B cell (primary cell): ENCODE data around the gene MYO5C. TPM values are rescaled to one million over a fixed set of nuclear protein-coding genes. Genes with fewer than 3 reads are reported as not detected.
"Not testable (repeated sequence)": the region's sequence is repeated elsewhere in the genome, so short reads cannot be mapped to it uniquely, and the experiment has no call there.

Experiments
- ATAC-seq: fragments of 200-7000 bp; cut with Tn5 transposase; one replicate; pipeline ENCODE4 v1.10.0; 2021; ENCODE audit warnings: low read depth, mild to moderate bottlenecking, moderate number of reproducible peaks, moderate library complexity
- CTCF ChIA-PET: fragments of 350-600 bp; sonication (Branson Sonifier 250); formaldehyde crosslinking; loops from one replicate; lab custom pipeline; 2021; ENCODE audit warnings: antibody characterized with exemption, inconsistent platforms; lab: Charles Lee
- POLR2A ChIA-PET: fragments of 350-600 bp; sonication (Branson Sonifier 250); formaldehyde crosslinking; loops from one replicate; lab custom pipeline; 2021; ENCODE audit warnings: antibody characterized with exemption; lab: Charles Lee
- DNase-seq: peaks from one replicate; pipeline ENCODE4 v3.0.0; 2013
- H2AFZ ChIP-seq: 2 replicates; pipeline ENCODE4 v1.6.1; 2012; ENCODE audit warnings: mild to moderate bottlenecking, low read depth, low read length; ENCODE audit not compliant: insufficient read depth, poor library complexity, severe bottlenecking
- H3K27ac ChIP-seq, 2 donors: 1 replicate in 1 of 2; 2 replicates in 1 of 2; pipeline ENCODE4 v1.5.1; 2012 to 2013; ENCODE audit warnings: low read length in 2 of 2, mild to moderate bottlenecking in 2 of 2, moderate library complexity in 1 of 2
- H3K27me3 ChIP-seq, 4 experiments: fragments of 200-600 bp in 1 of 4; sonication (generic) in 1 of 4; replicated peaks in 1 of 4; 1 replicate in 2 of 4; 2 replicates in 2 of 4; pipeline versions ENCODE4 v1.6.1 to v1.7.0; 2013 to 2016; ENCODE audit warnings: low read length in 3 of 4, mild to moderate bottlenecking in 2 of 4, mixed read lengths in 1 of 4, moderate library complexity in 1 of 4; ENCODE audit not compliant: insufficient read depth in 4 of 4, control insufficient read depth in 3 of 4; ENCODE audit errors: control extremely low read depth in 1 of 4
- H3K36me3 ChIP-seq, 2 experiments: replicated peaks in 1 of 2; 1 replicate in 1 of 2; 2 replicates in 1 of 2; pipeline versions ENCODE4 v1.6.1 to v1.7.1; 2013; ENCODE audit warnings: low read length in 1 of 2; ENCODE audit not compliant: insufficient read depth in 2 of 2, control insufficient read depth in 1 of 2; ENCODE audit errors: control extremely low read depth in 1 of 2, extremely low read depth in 1 of 2
- H3K4me1 ChIP-seq, 2 donors: fragments of 200-600 bp in 1 of 2; sonication (generic) in 1 of 2; 1 replicate in 1 of 2; 2 replicates in 1 of 2; pipeline versions ENCODE4 v1.5.1 to v1.6.1; 2013 to 2017; ENCODE audit warnings: low read length in 2 of 2; ENCODE audit not compliant: control insufficient read depth in 2 of 2, insufficient read depth in 2 of 2
- H3K4me2 ChIP-seq: replicated peaks from 2 replicates; pipeline ENCODE3; 2012; ENCODE audit warnings: mild to moderate bottlenecking, low read depth, low read length; ENCODE audit not compliant: poor library complexity, severe bottlenecking
- H3K4me3 ChIP-seq, 5 experiments: fragments of 200-600 bp in 1 of 5; sonication (generic) in 1 of 5; 1 replicate in 3 of 5; 2 replicates in 2 of 5; pipeline versions ENCODE4 v1.5.1 to v1.7.0; 2011 to 2016; ENCODE audit warnings: low read length in 4 of 5, mild to moderate bottlenecking in 4 of 5, low read depth in 2 of 5, control low read depth in 1 of 5, moderate library complexity in 1 of 5; ENCODE audit not compliant: insufficient read depth in 1 of 5; ENCODE audit errors: control extremely low read depth in 1 of 5, extremely low read depth in 1 of 5
- H3K79me2 ChIP-seq: fragments of 200-600 bp; sonication (generic); one replicate; pipeline ENCODE4 v1.6.0; 2016; ENCODE audit warnings: low read length; ENCODE audit not compliant: control insufficient read depth, insufficient read depth
- H3K9ac ChIP-seq: fragments of 200-600 bp; sonication (generic); 2 replicates; pipeline ENCODE4 v1.6.1; 2017; ENCODE audit warnings: mild to moderate bottlenecking, low read length, moderate library complexity
- H3K9me3 ChIP-seq, 3 donors: one replicate each; pipeline versions ENCODE4 v1.6.1 to v1.7.1; 2013; ENCODE audit warnings: low read length in 2 of 3; ENCODE audit not compliant: control insufficient read depth in 2 of 3, insufficient read depth in 1 of 3; ENCODE audit errors: control extremely low read depth in 1 of 3
- H4K20me1 ChIP-seq: 2 replicates; pipeline ENCODE4 v1.6.0; 2012; ENCODE audit warnings: mild to moderate bottlenecking, low read length; ENCODE audit not compliant: insufficient read depth, control insufficient read depth, poor library complexity, severe bottlenecking
- H3K27ac Mint-ChIP-seq: one replicate; pipeline ENCODE4 v1.8.0; 2021; ENCODE audit warnings: mixed read lengths
- H3K27me3 Mint-ChIP-seq: one replicate; pipeline ENCODE4 v1.8.0; 2021; ENCODE audit warnings: mixed read lengths
- H3K4me1 Mint-ChIP-seq: one replicate; pipeline ENCODE4 v1.8.0; 2021; ENCODE audit warnings: mixed read lengths
- H3K4me3 Mint-ChIP-seq: one replicate; pipeline ENCODE4 v1.8.0; 2021; ENCODE audit warnings: mixed read lengths
- H3K9me3 Mint-ChIP-seq: one replicate; pipeline ENCODE4 v1.8.0; 2022; ENCODE audit warnings: mixed read lengths; ENCODE audit not compliant: insufficient read depth
- WGBS: methylation state at CpG from one replicate; pipeline ENCODE4 v1.1.5; 2013; ENCODE audit warnings: missing lambda C conversion rate; ENCODE audit not compliant: insufficient coverage; 5-methylcytosine and 5-hydroxymethylcytosine counted together
- intact Hi-C: fragments of 100-400 bp; cut with micrococcal nuclease; formaldehyde crosslinking; loops from one replicate; pipeline ENCODE4 v1.10.0; 2022
- polyA plus RNA-seq: library from polyadenylated mRNA; depleted of rRNA; stranded (reverse); fragments of >200 nt; gene quantifications from 2 replicates; pipeline ENCODE4 v1.2.3, GENCODE V29; 2012
- total RNA-seq, 2 donors: library from RNA; stranded (reverse); fragments of 120-200 nt in 1 of 2; gene quantifications; 1 replicate in 1 of 2; 2 replicates in 1 of 2; pipeline versions ENCODE4 v1.2.3 to v1.2.4, GENCODE V29; 2013 to 2022

MYO5C gene
- total and polyA plus RNA-seq, 2 donors (not counting 1 experiment from before 2014, with no cell fraction given): 0.54 to 4.5 TPM

GRCh38 chr15:52170199-52170598, 125.4 kb downstream of the MYO5C start:
- no CpG with 5 or more reads among the region's 3 CpGs for WGBS
- Histone ChIP-seq H3K4me1 (peaks cover 7 to 14% of the 10 kb centered on the region in 2 donors), H3K79me2 (peaks cover 98% of the 10 kb centered on the region), H4K20me1 (peaks cover 82% of the 10 kb centered on the region)
- H3K4me3 ChIP-seq, H2AFZ ChIP-seq, H3K36me3 ChIP-seq, H3K27me3 Mint-ChIP-seq, H3K27ac ChIP-seq, intact Hi-C loops, H3K9ac ChIP-seq, ATAC-seq, H3K4me2 ChIP-seq, H3K4me3 Mint-ChIP-seq, H3K9me3 Mint-ChIP-seq, H3K27ac Mint-ChIP-seq, H3K9me3 ChIP-seq, H3K27me3 ChIP-seq, DNase-seq: not testable (repeated sequence)
- ChIA-PET POLR2A (interaction anchor here (0.6 kb wide), 1 partner anchor 11 kb away, joined by 3 read pairs; no protein-coding TSS in a partner anchor), CTCF (interaction anchor here (0.6 to 2.2 kb wide), 4 partner anchors 29 to 287 kb away, joined by 3 to 6 read pairs (median 4); no protein-coding TSS in a partner anchor)
- peaks cover 71% of the 10 kb centered on the region for H3K4me1 Mint-ChIP-seq

GRCh38 chr15:52165494-52166131, 130.0 kb downstream of the MYO5C start:
- H3K4me3 ChIP-seq, H3K4me2 ChIP-seq, H3K27me3 Mint-ChIP-seq, H3K9me3 ChIP-seq, ATAC-seq, H3K9me3 Mint-ChIP-seq, DNase-seq, H3K27me3 ChIP-seq, H2AFZ ChIP-seq, H3K9ac ChIP-seq, H3K4me3 Mint-ChIP-seq: not testable (repeated sequence)
- peaks cover 60% of the 10 kb centered on the region for H4K20me1 ChIP-seq
- intact Hi-C loops: loop anchor here (2.0 kb wide), 1 partner anchor 13 kb away; no protein-coding TSS in a partner anchor
- ChIA-PET CTCF (interaction anchor here (0.6 to 3.3 kb wide), 6 partner anchors 9 to 281 kb away, joined by 4 to 21 read pairs (median 6); no protein-coding TSS in a partner anchor), POLR2A (interaction anchor here (0.6 kb wide), 1 partner anchor 13 kb away, joined by 5 read pairs; no protein-coding TSS in a partner anchor)
- H3K27ac ChIP-seq: peak overlapping the region in 1 of 2 donors; percentile 39
- H3K4me1 ChIP-seq: peaks cover 11% of the 10 kb centered on the region in 2 donors
- WGBS: 94% methylated on average over 2 of the region's 5 CpGs
- peaks cover 94% of the 10 kb centered on the region for H3K79me2 ChIP-seq
- Mint-ChIP-seq H3K27ac (peak overlapping the region; percentile 48), H3K4me1 (peaks cover 51% of the 10 kb centered on the region)
- peaks cover 0 to 34% of the 10 kb centered on the region in 2 experiments for H3K36me3 ChIP-seq
